ENCODE measurements around the gene TRIP12. TPM values are rescaled to one million over a fixed set of nuclear protein-coding genes. Genes with fewer than 3 reads are reported as not detected.

The TRIP12 gene
- polyA plus RNA-seq, 2 of the 4 experiments (the other 2 are of a cell fraction) = 103 to 151 TPM

DNA sequence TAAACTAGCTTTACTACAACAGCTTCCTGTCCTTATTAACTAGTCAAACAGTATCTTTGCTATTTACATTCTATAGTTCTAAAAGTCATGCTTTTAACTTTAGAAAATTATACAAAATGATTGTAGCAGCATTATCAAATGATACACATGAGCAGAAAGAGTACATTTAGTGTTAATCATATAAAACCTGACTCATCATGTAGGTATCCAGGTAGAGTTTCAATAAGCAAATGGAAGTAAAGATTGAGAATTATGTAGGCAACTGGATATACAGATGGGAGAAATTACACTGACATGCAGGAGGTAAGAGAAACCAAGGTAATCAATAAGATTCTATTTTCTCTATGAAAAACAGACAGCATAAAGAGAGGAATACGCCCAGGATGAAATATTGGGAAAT, 33.8 kb downstream of the TRIP12 start:
- Histone ChIP-seq H3K9me3 (no peaks in the 10 kb centered on the region), H3K4me2 (no peak overlapping the region), H3K27ac (no peak overlapping the region), H3K4me3 (no peak overlapping the region), H3K4me1 (peaks cover 13% of the 10 kb centered on the region)
- FAIRE-seq (no peak), ATAC-seq (no peak), DNase-seq (ENCODE audit: low read depth in 1 of 2, low spot score in 1 of 2) (no peak)
- TF ChIP-seq BHLHE40 (IDR thresholded peaks at IDR 0.05; ENCODE audit: low read depth, low read length) = no peak
- no peak for TF ChIP-seq FOSL2 (IDR thresholded peaks at IDR 0.05)
- no peak for TF ChIP-seq FOSL2 (CRISPR knock-in tag; IDR thresholded peaks at IDR 0.05)
- TF ChIP-seq HOXB13 (CRISPR knock-in tag; IDR thresholded peaks at IDR 0.05; ENCODE audit: low read depth) = no peak
- TF ChIP-seq HOXB5 (CRISPR knock-in tag; IDR thresholded peaks at IDR 0.05) = no peak
- TF ChIP-seq EHF (CRISPR knock-in tag; IDR thresholded peaks at IDR 0.05) = no peak
- no peak for TF ChIP-seq CBX2 (IDR thresholded peaks at IDR 0.05; ENCODE audit: borderline replicate concordance, low read depth)
- TF ChIP-seq ESRRA (IDR thresholded peaks at IDR 0.05; ENCODE audit: borderline replicate concordance, low read length) = no peak
- TF ChIP-seq FOSB (CRISPR knock-in tag; IDR thresholded peaks at IDR 0.05) = no peak
- ChIA-PET CTCF (no interaction called here), POLR2A (no interaction called here)
- 97% methylated on average over 1 of the region's 1 CpG for WGBS (ENCODE audit: missing lambda C conversion rate)

- no peak overlapping the region for H3K27ac ChIP-seq
- WGBS (ENCODE audit: missing lambda C conversion rate) = 81% methylated on average over 1 of the region's 1 CpG
Observed at GRCh38 chr2:229887441-229887840, 34.4 kb downstream of the TRIP12 start.

GRCh38 chr2:229884775-229885699, 36.8 kb downstream of the TRIP12 start:
- Histone ChIP-seq H3K9me3 (no peaks in the 10 kb centered on the region), H3K4me1 (peaks cover 13% of the 10 kb centered on the region), H3K27ac (no peak overlapping the region), H3K4me3 (no peak overlapping the region), H3K4me2 (no peak overlapping the region)
- ATAC-seq (no peak), FAIRE-seq (no peak), DNase-seq (ENCODE audit: low read depth in 1 of 2, low spot score in 1 of 2) (no peak)
- ChIA-PET POLR2A (no interaction called here), CTCF (no interaction called here)
- TF ChIP-seq CBX8 (IDR thresholded peaks at IDR 0.05) (no peak), FOSL2 (IDR thresholded peaks at IDR 0.05) (no peak), FOSL2 (CRISPR knock-in tag; IDR thresholded peaks at IDR 0.05) (no peak), HEYL (CRISPR knock-in tag; IDR thresholded peaks at IDR 0.05) (no peak)
- WGBS (ENCODE audit: missing lambda C conversion rate) = 90% methylated on average over 5 of the region's 5 CpGs

More at GRCh38 chr2:229887441-229887840, 34.4 kb downstream of the TRIP12 start:
- TF ChIP-seq CBX8 (IDR thresholded peaks at IDR 0.05) (no peak), ELK1 (IDR thresholded peaks at IDR 0.05; ENCODE audit: low read depth, low read length) (no peak), FOSB (CRISPR knock-in tag; IDR thresholded peaks at IDR 0.05) (no peak), EP300 (IDR thresholded peaks at IDR 0.05) (no peak), CBX2 (IDR thresholded peaks at IDR 0.05; ENCODE audit: borderline replicate concordance, low read depth) (no peak), CHD4 (IDR thresholded peaks at IDR 0.05; ENCODE audit: borderline replicate concordance) (no peak), FOXS1 (CRISPR knock-in tag; IDR thresholded peaks at IDR 0.05) (no peak), MAFK (IDR thresholded peaks at IDR 0.05; ENCODE audit: partially characterized antibody) (no peak), PHF8 (IDR thresholded peaks at IDR 0.05; ENCODE audit: borderline replicate concordance, low read depth) (no peak), TFCP2L1 (CRISPR knock-in tag; IDR thresholded peaks at IDR 0.05) (no peak), SREBF2 (IDR thresholded peaks at IDR 0.05) (no peak), ESRRA (IDR thresholded peaks at IDR 0.05; ENCODE audit: borderline replicate concordance, low read length) (no peak)
- FAIRE-seq (no peak), ATAC-seq (no peak), DNase-seq (ENCODE audit: low read depth in 1 of 2, low spot score in 1 of 2) (no peak)
- Histone ChIP-seq H3K4me1 (peaks cover 13% of the 10 kb centered on the region), H3K4me2 (no peak overlapping the region), H3K4me3 (no peak overlapping the region), H3K9me3 (no peaks in the 10 kb centered on the region)
- ChIA-PET POLR2A (no interaction called here), CTCF (interaction anchor here (0.6 to 1.1 kb wide), 2 partner anchors 21 to 1898 kb away, joined by 3 to 4 read pairs; no protein-coding TSS in a partner anchor)

DNA sequence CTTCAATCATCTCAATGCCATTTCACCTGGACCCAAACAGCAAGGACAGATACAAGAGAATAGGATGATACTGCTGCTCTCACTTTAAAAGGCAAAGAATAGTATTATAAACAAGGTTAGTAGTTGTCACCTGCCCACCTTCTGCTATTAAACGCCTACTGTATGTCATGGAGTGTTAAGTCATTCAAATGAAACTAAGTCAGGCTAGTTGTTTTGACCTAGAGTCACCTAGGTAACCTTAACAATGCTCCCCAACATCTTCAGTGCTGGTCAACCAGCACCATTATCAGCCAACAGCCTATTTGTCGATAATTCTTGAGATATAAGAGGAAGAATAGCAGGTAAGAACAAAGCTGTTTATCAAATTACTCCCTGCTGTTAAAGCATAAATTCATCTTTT, 39.2 kb downstream of the TRIP12 start:
- H3K4me3 ChIP-seq = no peak overlapping the region
- DNase-seq (ENCODE audit: low read depth in 1 of 2, low spot score in 1 of 2) (no peak), FAIRE-seq (no peak), ATAC-seq (no peak)
- no peak overlapping the region for H3K27ac ChIP-seq
- WGBS (ENCODE audit: missing lambda C conversion rate) = 85% methylated on average over 2 of the region's 2 CpGs
- TF ChIP-seq, protein P1, sequence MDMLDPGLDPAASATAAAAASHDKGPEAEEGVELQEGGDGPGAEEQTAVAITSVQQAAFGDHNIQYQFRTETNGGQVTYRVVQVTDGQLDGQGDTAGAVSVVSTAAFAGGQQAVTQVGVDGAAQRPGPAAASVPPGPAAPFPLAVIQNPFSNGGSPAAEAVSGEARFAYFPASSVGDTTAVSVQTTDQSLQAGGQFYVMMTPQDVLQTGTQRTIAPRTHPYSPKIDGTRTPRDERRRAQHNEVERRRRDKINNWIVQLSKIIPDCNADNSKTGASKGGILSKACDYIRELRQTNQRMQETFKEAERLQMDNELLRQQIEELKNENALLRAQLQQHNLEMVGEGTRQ (IDR thresholded peaks at IDR 0.05) = no peak
- TF ChIP-seq ELK1 (IDR thresholded peaks at IDR 0.05; ENCODE audit: low read depth, low read length) (no peak), FOXS1 (CRISPR knock-in tag; IDR thresholded peaks at IDR 0.05) (no peak), TP53 (CRISPR knock-in tag; IDR thresholded peaks at IDR 0.05) (no peak), RFX5 (IDR thresholded peaks at IDR 0.05) (no peak), HES2 (IDR thresholded peaks at IDR 0.05) (no peak), BHLHE40 (IDR thresholded peaks at IDR 0.05; ENCODE audit: low read depth, low read length) (no peak), RCOR1 (IDR thresholded peaks at IDR 0.05; ENCODE audit: low read depth, low read length) (no peak), SMC3 (IDR thresholded peaks at IDR 0.05) (no peak), NR3C1 (IDR thresholded peaks at IDR 0.05) (no peak), FOSB (CRISPR knock-in tag; IDR thresholded peaks at IDR 0.05) (no peak), HOXB5 (CRISPR knock-in tag; IDR thresholded peaks at IDR 0.05) (no peak), JUN (IDR thresholded peaks at IDR 0.05) (no peak)
- H3K4me1 ChIP-seq = peaks cover 3% of the 10 kb centered on the region; the same call in 2 of the 3 replicates
- ChIA-PET CTCF (no interaction called here), POLR2A (no interaction called here)
- H3K4me2 ChIP-seq = no peak overlapping the region
- H3K9me3 ChIP-seq = no peaks in the 10 kb centered on the region
